ENCODE data around the gene MECR.
A peak's percentile ranks its signal among the peaks of the same experiment; 100 is the strongest.

MECR gene

DNA sequence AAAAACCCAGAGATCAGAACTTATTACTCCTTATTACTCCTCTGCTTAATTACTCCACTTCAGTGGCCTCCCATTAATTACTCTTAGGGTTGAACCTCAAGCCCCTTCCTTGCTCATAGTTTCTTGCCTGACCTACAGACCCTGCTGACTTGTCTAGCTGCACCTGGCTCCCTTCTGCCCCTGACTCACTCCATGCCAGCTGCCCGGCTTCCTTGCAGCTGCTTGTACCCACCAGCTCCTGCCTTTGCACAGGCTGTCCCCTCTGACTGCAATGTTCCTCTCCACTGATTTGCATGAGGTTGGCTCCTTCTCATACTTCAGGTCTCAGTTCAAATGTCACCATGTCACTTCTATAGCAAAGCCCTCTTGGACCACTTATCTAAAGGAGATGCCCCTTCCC, 3.7 kb upstream of the MECR start:
- Histone ChIP-seq H2AFZ (ENCODE audit: insufficient read depth, low read length, poor library complexity) (no peak overlapping the region), H3K79me1 (ENCODE audit: low read length) (peaks cover 27% of the 10 kb centered on the region), H3K18ac (ENCODE audit: low read length) (no peak overlapping the region), H4K8ac (ENCODE audit: low read depth, low read length) (no peak overlapping the region), H3K9ac (ENCODE audit: low read length) (no peak overlapping the region), H2BK12ac (ENCODE audit: low read length) (no peak overlapping the region), H2BK5ac (ENCODE audit: low read depth, low read length, poor library complexity) (no peak overlapping the region), H3K23ac (ENCODE audit: low read length) (no peak overlapping the region), H4K91ac (ENCODE audit: low read depth, low read length) (no peak overlapping the region), H3K4me2 (ENCODE audit: low read length) (no peak overlapping the region), H3K27ac (ENCODE audit: low read depth, low read length) (no peak overlapping the region), H3K4me1 (ENCODE audit: control insufficient read depth in 1 of 2, insufficient read depth in 2 of 2, low read length in 2 of 2) (peaks cover 13 to 23% of the 10 kb centered on the region in 2 experiments), H3K4me3 (ENCODE audit: low read depth, low read length) (no peak overlapping the region), H3K14ac (ENCODE audit: low read length) (no peak overlapping the region), H2BK120ac (ENCODE audit: insufficient read depth, low read length, poor library complexity) (no peak overlapping the region), H3K36me3 (ENCODE audit: control insufficient read depth in 1 of 2, insufficient read depth in 2 of 2, low read length in 2 of 2) (no peaks in the 10 kb centered on the region), H3K27me3 (ENCODE audit: insufficient read depth, low read length) (no peaks in the 10 kb centered on the region), H3K4ac (ENCODE audit: low read depth, low read length) (no peak overlapping the region), H2AK5ac (ENCODE audit: low read length) (no peak overlapping the region), H4K12ac (ENCODE audit: low read depth, low read length) (no peak overlapping the region), H3K79me2 (ENCODE audit: control insufficient read depth, insufficient read depth, low read length, poor library complexity) (peaks cover 15% of the 10 kb centered on the region), H3K9me3 (ENCODE audit: insufficient read depth, low read depth, low read length) (peaks cover 3% of the 10 kb centered on the region)
- no peak for DNase-seq
- WGBS (ENCODE audit: extremely low coverage, insufficient coverage, insufficient read length): no CpG with 5 or more reads among the region's 1 CpG

DNA sequence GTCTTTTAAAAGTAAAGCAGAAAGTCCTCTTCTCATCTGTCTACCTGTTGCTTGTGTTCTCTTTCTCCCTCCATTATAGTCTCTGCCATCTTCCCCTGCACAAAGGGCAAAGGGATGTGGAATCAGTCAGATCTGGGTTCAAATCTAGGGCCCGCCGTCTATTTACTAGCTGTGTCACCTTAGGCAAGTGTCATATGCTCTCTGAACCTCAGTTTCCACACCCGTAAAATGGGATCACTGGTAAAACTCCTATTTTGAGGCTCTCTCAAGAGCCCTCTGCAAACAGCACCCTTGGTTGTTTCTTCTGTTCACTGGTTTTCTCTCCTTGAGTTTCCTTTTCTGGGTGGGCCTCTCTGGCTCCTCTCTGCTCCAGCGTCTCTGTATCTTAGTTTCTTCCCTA, 3.0 kb upstream of the MECR start:
- no peak overlapping the region for H3K4ac ChIP-seq (ENCODE audit: low read depth, low read length)
- H3K23ac ChIP-seq (ENCODE audit: low read length): no peak overlapping the region
- H4K12ac ChIP-seq (ENCODE audit: low read depth, low read length): no peak overlapping the region
- no peak overlapping the region for H3K14ac ChIP-seq (ENCODE audit: low read length)
- no peak overlapping the region for H4K8ac ChIP-seq (ENCODE audit: low read depth, low read length)
- H2BK5ac ChIP-seq (ENCODE audit: low read depth, low read length, poor library complexity): no peak overlapping the region
- no peak overlapping the region for H3K4me3 ChIP-seq (ENCODE audit: low read depth, low read length)
- H3K9me3 ChIP-seq (ENCODE audit: insufficient read depth, low read depth, low read length): peaks cover 3% of the 10 kb centered on the region
- no peak overlapping the region for H3K9ac ChIP-seq (ENCODE audit: low read length)
- peaks cover 15% of the 10 kb centered on the region for H3K79me2 ChIP-seq (ENCODE audit: control insufficient read depth, insufficient read depth, low read length, poor library complexity)
- H2BK120ac ChIP-seq (ENCODE audit: insufficient read depth, low read length, poor library complexity): no peak overlapping the region
- peaks cover 6 to 15% of the 10 kb centered on the region in 2 experiments for H3K4me1 ChIP-seq (ENCODE audit: control insufficient read depth in 1 of 2, insufficient read depth in 2 of 2, low read length in 2 of 2)
- no peak overlapping the region for H3K4me2 ChIP-seq (ENCODE audit: low read length)
- no peak overlapping the region for H2AFZ ChIP-seq (ENCODE audit: insufficient read depth, low read length, poor library complexity)
- H2BK12ac ChIP-seq (ENCODE audit: low read length): no peak overlapping the region
- no peak overlapping the region for H3K27ac ChIP-seq (ENCODE audit: low read depth, low read length)
- H3K27me3 ChIP-seq (ENCODE audit: insufficient read depth, low read length): no peaks in the 10 kb centered on the region
- H4K91ac ChIP-seq (ENCODE audit: low read depth, low read length): no peak overlapping the region
- H3K18ac ChIP-seq (ENCODE audit: low read length): no peak overlapping the region
- WGBS (ENCODE audit: extremely low coverage, insufficient coverage, insufficient read length): no CpG with 5 or more reads among the region's 4 CpGs
- DNase-seq: no peak
- no peaks in the 10 kb centered on the region for H3K36me3 ChIP-seq (ENCODE audit: control insufficient read depth in 1 of 2, insufficient read depth in 2 of 2, low read length in 2 of 2)
- no peak overlapping the region for H2AK5ac ChIP-seq (ENCODE audit: low read length)
- H3K79me1 ChIP-seq (ENCODE audit: low read length): peaks cover 27% of the 10 kb centered on the region

GRCh38 chr1:29232387-29232786, 1.7 kb upstream of the MECR start:
- H3K79me2 ChIP-seq (ENCODE audit: control insufficient read depth, insufficient read depth, low read length, poor library complexity): peaks cover 11% of the 10 kb centered on the region
- H2BK5ac ChIP-seq (ENCODE audit: low read depth, low read length, poor library complexity): no peak overlapping the region
- peaks cover 17% of the 10 kb centered on the region for H3K79me1 ChIP-seq (ENCODE audit: low read length)
- no CpG with 5 or more reads among the region's 3 CpGs for WGBS (ENCODE audit: extremely low coverage, insufficient coverage, insufficient read length)
- H3K36me3 ChIP-seq (ENCODE audit: control insufficient read depth in 1 of 2, insufficient read depth in 2 of 2, low read length in 2 of 2): no peaks in the 10 kb centered on the region
- H3K27me3 ChIP-seq (ENCODE audit: insufficient read depth, low read length): no peaks in the 10 kb centered on the region
- H4K8ac ChIP-seq (ENCODE audit: low read depth, low read length): no peak overlapping the region
- no peak overlapping the region for H2AK5ac ChIP-seq (ENCODE audit: low read length)
- no peak overlapping the region for H2AFZ ChIP-seq (ENCODE audit: insufficient read depth, low read length, poor library complexity)
- peaks cover 3% of the 10 kb centered on the region for H3K9me3 ChIP-seq (ENCODE audit: insufficient read depth, low read depth, low read length)
- no peak overlapping the region for H2BK12ac ChIP-seq (ENCODE audit: low read length)
- no peak overlapping the region for H2BK120ac ChIP-seq (ENCODE audit: insufficient read depth, low read length, poor library complexity)
- H3K4me2 ChIP-seq (ENCODE audit: low read length): no peak overlapping the region
- H4K91ac ChIP-seq (ENCODE audit: low read depth, low read length): no peak overlapping the region
- H3K4ac ChIP-seq (ENCODE audit: low read depth, low read length): no peak overlapping the region
- no peak overlapping the region for H3K23ac ChIP-seq (ENCODE audit: low read length)
- no peak overlapping the region for H3K14ac ChIP-seq (ENCODE audit: low read length)
- H3K18ac ChIP-seq (ENCODE audit: low read length): no peak overlapping the region
- no peak overlapping the region for H3K27ac ChIP-seq (ENCODE audit: low read depth, low read length)
- no peak overlapping the region for H4K12ac ChIP-seq (ENCODE audit: low read depth, low read length)
- no peak overlapping the region for H3K9ac ChIP-seq (ENCODE audit: low read length)
- no peak for DNase-seq
- H3K4me1 ChIP-seq (ENCODE audit: control insufficient read depth in 1 of 2, insufficient read depth in 2 of 2, low read length in 2 of 2): peaks cover 2 to 17% of the 10 kb centered on the region in 2 experiments
- H3K4me3 ChIP-seq (ENCODE audit: low read depth, low read length): no peak overlapping the region

DNA sequence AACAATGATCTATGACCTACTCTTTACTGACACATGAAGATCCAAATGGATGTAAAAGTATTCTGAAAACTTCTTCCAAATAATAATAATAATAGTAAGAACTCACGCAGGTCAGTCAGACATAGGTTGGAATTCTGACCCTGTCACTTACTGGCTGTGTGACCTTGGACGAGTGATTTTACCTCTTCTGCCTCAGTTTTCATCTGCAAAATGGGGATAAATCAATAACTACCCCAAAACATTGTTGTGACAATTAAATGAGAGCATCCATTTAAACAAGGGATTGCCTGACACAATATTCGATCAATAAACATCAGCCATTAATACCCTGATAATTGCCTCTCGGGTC, 556 bp downstream of the MECR start:
- H2AK5ac ChIP-seq (ENCODE audit: low read length): no peak overlapping the region
- peak overlapping the region; percentile 72 for H3K4ac ChIP-seq (ENCODE audit: low read depth, low read length)
- H3K18ac ChIP-seq (ENCODE audit: low read length): no peak overlapping the region
- no peak overlapping the region for H2BK12ac ChIP-seq (ENCODE audit: low read length)
- H3K14ac ChIP-seq (ENCODE audit: low read length): no peak overlapping the region
- H3K79me2 ChIP-seq (ENCODE audit: control insufficient read depth, insufficient read depth, low read length, poor library complexity): peaks cover 3% of the 10 kb centered on the region
- H3K23ac ChIP-seq (ENCODE audit: low read length): no peak overlapping the region
- H3K4me2 ChIP-seq (ENCODE audit: low read length): peak overlapping the region; percentile 80
- peak overlapping the region; percentile 42 for H4K91ac ChIP-seq (ENCODE audit: low read depth, low read length)
- no peak overlapping the region for H2BK5ac ChIP-seq (ENCODE audit: low read depth, low read length, poor library complexity)
- H3K79me1 ChIP-seq (ENCODE audit: low read length): peaks cover 7% of the 10 kb centered on the region
- no peaks in the 10 kb centered on the region for H3K36me3 ChIP-seq (ENCODE audit: control insufficient read depth in 1 of 2, insufficient read depth in 2 of 2, low read length in 2 of 2)
- H3K27me3 ChIP-seq (ENCODE audit: insufficient read depth, low read length): no peaks in the 10 kb centered on the region
- peak in 1 of 2 donors; percentile 7 for DNase-seq
- H3K9me3 ChIP-seq (ENCODE audit: insufficient read depth, low read depth, low read length): no peaks in the 10 kb centered on the region
- no CpG with 5 or more reads among the region's 4 CpGs for WGBS (ENCODE audit: extremely low coverage, insufficient coverage, insufficient read length)
- no peak overlapping the region for H3K27ac ChIP-seq (ENCODE audit: low read depth, low read length)
- H4K12ac ChIP-seq (ENCODE audit: low read depth, low read length): no peak overlapping the region
- peaks cover 4 to 9% of the 10 kb centered on the region in 2 experiments for H3K4me1 ChIP-seq (ENCODE audit: control insufficient read depth in 1 of 2, insufficient read depth in 2 of 2, low read length in 2 of 2)
- peak overlapping the region; percentile 92 for H4K8ac ChIP-seq (ENCODE audit: low read depth, low read length)
- peak overlapping the region; percentile 88 for H3K4me3 ChIP-seq (ENCODE audit: low read depth, low read length)
- no peak overlapping the region for H2BK120ac ChIP-seq (ENCODE audit: insufficient read depth, low read length, poor library complexity)
- no peak overlapping the region for H2AFZ ChIP-seq (ENCODE audit: insufficient read depth, low read length, poor library complexity)
- H3K9ac ChIP-seq (ENCODE audit: low read length): peak overlapping the region; percentile 90

Data from trophoblast cell (in vitro differentiated cells and primary cell).